WTC11 (cell line): ENCODE data around the gene BAMBI.

ENCODE experiments used
- ATF3 ChIP-seq: sonication (generic); formaldehyde crosslinking; conservative IDR thresholded peaks from 2 replicates; pipeline ENCODE4 v1.8.1; 2022; ENCODE audit warnings: mild to moderate bottlenecking, missing genetic modification reagents
- CTCF ChIP-seq: fragments of 200-600 bp; IDR thresholded peaks from 2 replicates; pipeline ENCODE4 v1.8.0; 2022; ENCODE audit warnings: antibody characterized with exemption
- KAT7 ChIP-seq: sonication (generic); formaldehyde crosslinking; IDR thresholded peaks from 2 replicates; pipeline ENCODE4 v1.8.1; 2023; ENCODE audit warnings: missing genetic modification reagents, mild to moderate bottlenecking, borderline replicate concordance
- SMAD4 ChIP-seq: sonication (generic); formaldehyde crosslinking; IDR thresholded peaks from 2 replicates; pipeline ENCODE4 v1.8.0; 2022; ENCODE audit warnings: mild to moderate bottlenecking, missing genetic modification reagents
- USF1 ChIP-seq: sonication (generic); formaldehyde crosslinking; IDR thresholded peaks from 2 replicates; pipeline ENCODE4 v1.8.0; 2022; ENCODE audit warnings: mild to moderate bottlenecking, missing genetic modification reagents
- USF2 ChIP-seq: sonication (generic); formaldehyde crosslinking; IDR thresholded peaks from 2 replicates; pipeline ENCODE4 v1.8.1; 2023; ENCODE audit warnings: mild to moderate bottlenecking, missing genetic modification reagents, moderate library complexity

GRCh38 chr10:28668363-28669226 is 8.7 kb upstream of the BAMBI start:
- TF ChIP-seq CTCF (no peak), KAT7 (no peak), ATF3 (no peak), SMAD4 (CRISPR knock-in tag) (no peak), USF1 (CRISPR knock-in tag) (no peak), USF2 (CRISPR knock-in tag) (no peak)
